HCT116 (cell line): ENCODE results near the gene MAP3K4. TPM values are rescaled to one million over a fixed set of nuclear protein-coding genes. Genes with fewer than 3 reads are reported as not detected.
A peak's percentile ranks its signal among the peaks of the same experiment; 100 is the strongest.

Experiments used
- ATAC-seq: fragments of 200-7000 bp; cut with Tn5 transposase; 2 replicates; pipeline ENCODE4 v1.9.1; 2020; ENCODE audit warnings: mild to moderate bottlenecking, moderate library complexity
- Bru-seq: library from RNA; stranded (reverse); fragments of 400-500 nt; gene quantifications from one replicate; lab custom pipeline; 2021; lab: Mats Ljungman, UMichigan
- BruChase-seq, 2 experiments: library from RNA; stranded (reverse); fragments of 400-500 nt; gene quantifications; one replicate each; lab custom pipeline; 2021; lab: Mats Ljungman, UMichigan
- BruUV-seq: library from RNA; stranded (reverse); fragments of 400-500 nt; replicated peaks from 2 replicates; lab custom pipeline; 2021; lab: Mats Ljungman, UMichigan
- CTCF ChIA-PET: fragments of 300-600 bp; sonication (Branson Sonifier 250); formaldehyde crosslinking; loops from one replicate; lab custom pipeline; 2021; ENCODE audit warnings: antibody characterized with exemption; lab: Charles Lee
- POLR2A ChIA-PET: fragments of 300-600, 350-600 bp; sonication (Branson Sonifier 250); formaldehyde crosslinking; loops from one replicate; lab custom pipeline; 2021; ENCODE audit warnings: antibody characterized with exemption; lab: Charles Lee
- RAD21 ChIA-PET, 2 experiments: fragments of 300-600 bp; sonication (Branson Sonifier 250); formaldehyde crosslinking; loops; one replicate each; lab custom pipeline; 2023; ENCODE audit warnings: low total read pairs in 2 of 2; ENCODE audit not compliant: uncharacterized antibody in 2 of 2, unreplicated experiment in 2 of 2, low non-redundant PET in 1 of 2; lab: Charles Lee
- DNase-seq: peaks from one replicate; pipeline ENCODE4 v3.0.0-alpha.2; 2010; ENCODE audit warnings: low read depth, low spot score
- H2AFZ ChIP-seq: fragments of 200-600 bp; shearing (Covaris generic), sonication (generic); 2 replicates; pipeline ENCODE4 v1.6.1; 2017; ENCODE audit warnings: low read depth, mixed run types, mixed read lengths, antibody characterized with exemption, low read length; ENCODE audit not compliant: poor library complexity, severe bottlenecking
- H3K27ac ChIP-seq: 2 replicates; pipeline ENCODE4 v1.5.1; 2012; ENCODE audit warnings: low read depth, low read length
- H3K27me3 ChIP-seq: fragments of 200-600 bp; sonication (generic); 2 replicates; pipeline ENCODE4 v1.6.1; 2016; ENCODE audit warnings: mixed run types, low read length, mixed read lengths; ENCODE audit not compliant: insufficient read depth
- H3K36me3 ChIP-seq, 2 experiments: fragments of 200-500 bp in 1 of 2; fragments of 200-600 bp in 1 of 2; sonication (Bioruptor generic) in 1 of 2; sonication (generic) in 1 of 2; 2 replicates each; pipeline versions ENCODE4 v1.5.1 to v1.6.1; 2014 to 2016; ENCODE audit warnings: low read length in 2 of 2, inconsistent platforms in 1 of 2, mixed read lengths in 1 of 2, mixed run types in 1 of 2; ENCODE audit not compliant: insufficient read depth in 2 of 2, control insufficient read depth in 1 of 2
- H3K4me1 ChIP-seq, 2 experiments: fragments of 200-600 bp in 1 of 2; sonication (generic) in 1 of 2; 2 replicates each; pipeline versions ENCODE4 v1.5.1 to v1.6.1; 2012 to 2017; ENCODE audit warnings: low read length in 2 of 2, inconsistent platforms in 1 of 2, mild to moderate bottlenecking in 1 of 2, mixed read lengths in 1 of 2, mixed run types in 1 of 2, moderate library complexity in 1 of 2; ENCODE audit not compliant: insufficient read depth in 2 of 2, control insufficient read depth in 1 of 2
- H3K4me2 ChIP-seq: fragments of 200-600 bp; sonication (generic); 2 replicates; pipeline ENCODE4 v1.6.1; 2017; ENCODE audit warnings: mixed run types, low read length, mixed read lengths
- H3K4me3 ChIP-seq, 2 experiments: fragments of 200-600 bp in 1 of 2; sonication (generic) in 1 of 2; replicated peaks in 1 of 2; 2 replicates each; pipeline ENCODE4 v1.5.1; 2011 to 2016; ENCODE audit warnings: low read length in 2 of 2, control low read depth in 1 of 2, low read depth in 1 of 2, mild to moderate bottlenecking in 1 of 2, mixed read lengths in 1 of 2, mixed run types in 1 of 2
- H3K79me2 ChIP-seq: fragments of 200-600 bp; sonication (generic); 2 replicates; pipeline ENCODE4 v1.6.1; 2017; ENCODE audit warnings: mild to moderate bottlenecking, mixed run types, low read length, moderate library complexity, mixed read lengths; ENCODE audit not compliant: insufficient read depth
- H3K9ac ChIP-seq: fragments of 200-600 bp; sonication (generic); 2 replicates; pipeline ENCODE4 v1.6.1; 2016; ENCODE audit warnings: low read length, mixed read lengths
- H3K9me2 ChIP-seq: fragments of 200-600 bp; sonication (generic), shearing (Covaris generic); 2 replicates; pipeline ENCODE4 v1.6.1; 2017; ENCODE audit warnings: mixed run types, mild to moderate bottlenecking, moderate library complexity; ENCODE audit not compliant: insufficient read depth
- H3K9me3 ChIP-seq, 2 experiments: fragments of 200-500 bp in 1 of 2; fragments of 200-600 bp in 1 of 2; sonication (Bioruptor generic) in 1 of 2; sonication (generic) in 1 of 2; 2 replicates each; pipeline ENCODE4 v1.6.1; 2014 to 2017; ENCODE audit warnings: low read length in 2 of 2, mixed read lengths in 2 of 2, inconsistent platforms in 1 of 2, low read depth in 1 of 2, mild to moderate bottlenecking in 1 of 2, mixed run types in 1 of 2, moderate library complexity in 1 of 2; ENCODE audit not compliant: control insufficient read depth in 1 of 2, insufficient read depth in 1 of 2
- H4K20me1 ChIP-seq: fragments of 200-600 bp; sonication (generic), shearing (Covaris generic); 2 replicates; pipeline ENCODE4 v1.6.1; 2017; ENCODE audit warnings: mixed run types, mild to moderate bottlenecking, moderate library complexity; ENCODE audit not compliant: insufficient read depth
- ATF3 ChIP-seq: IDR thresholded peaks from 2 replicates; pipeline ENCODE4 v1.6.1; 2012
- CBX3 ChIP-seq: IDR thresholded peaks from 2 replicates; pipeline ENCODE4 v1.6.1; 2012; ENCODE audit warnings: low read depth
- CEBPB ChIP-seq: IDR thresholded peaks from 2 replicates; pipeline ENCODE4 v1.6.1; 2012; ENCODE audit warnings: low read depth
- CTCF ChIP-seq, 3 experiments: fragments of 200-600 bp in 1 of 3; sonication (generic) in 1 of 3; IDR thresholded peaks in 2 of 3; conservative IDR thresholded peaks in 1 of 3; 2 replicates each; pipeline ENCODE4 v1.5.1; 2012 to 2017; ENCODE audit warnings: low read depth in 2 of 3, low read length in 2 of 3, antibody characterized with exemption in 1 of 3, borderline replicate concordance in 1 of 3, control low read depth in 1 of 3, mild to moderate bottlenecking in 1 of 3, mixed read lengths in 1 of 3, mixed run types in 1 of 3, moderate library complexity in 1 of 3; ENCODE audit not compliant: insufficient read depth in 1 of 3
- ELF1 ChIP-seq: IDR thresholded peaks from 2 replicates; pipeline ENCODE4 v1.6.1; 2012; ENCODE audit warnings: low read depth, borderline replicate concordance
- EZH2 ChIP-seq: fragments of 200-600 bp; sonication (generic); IDR thresholded peaks from 2 replicates; pipeline ENCODE4 v1.6.1; 2017; ENCODE audit warnings: antibody characterized with exemption, mixed run types
- EZH2phosphoT487 ChIP-seq: fragments of 200-600 bp; IDR thresholded peaks from 2 replicates; pipeline ENCODE4 v1.6.1; 2018; ENCODE audit warnings: antibody characterized with exemption, borderline replicate concordance
- FOSL1 ChIP-seq: IDR thresholded peaks from 2 replicates; pipeline ENCODE4 v1.6.1; 2012; ENCODE audit warnings: low read depth
- JUND ChIP-seq: IDR thresholded peaks from 2 replicates; pipeline ENCODE4 v1.6.1; 2012
- MAX ChIP-seq: IDR thresholded peaks from 2 replicates; pipeline ENCODE4 v1.6.1; 2012
- POLR2AphosphoS5 ChIP-seq: IDR thresholded peaks from 2 replicates; pipeline ENCODE4 v1.6.1; 2011; ENCODE audit warnings: mild to moderate bottlenecking, low read depth, low read length, moderate library complexity
- RAD21 ChIP-seq: IDR thresholded peaks from 2 replicates; pipeline ENCODE4 v1.6.1; 2012; ENCODE audit warnings: low read depth, mild to moderate bottlenecking
- SIN3A ChIP-seq: IDR thresholded peaks from 2 replicates; pipeline ENCODE4 v1.6.1; 2012; ENCODE audit warnings: low read depth
- SP1 ChIP-seq: IDR thresholded peaks from 2 replicates; pipeline ENCODE4 v1.6.1; 2012; ENCODE audit warnings: low read depth
- SRF ChIP-seq: IDR thresholded peaks from 2 replicates; pipeline ENCODE4 v1.6.1; 2012; ENCODE audit warnings: low read depth
- TCF7L2 ChIP-seq: IDR thresholded peaks from 2 replicates; pipeline ENCODE4 v1.7.0; 2011; ENCODE audit warnings: borderline replicate concordance, inconsistent platforms; ENCODE audit not compliant: insufficient read depth, insufficient read length; ENCODE audit errors: extremely low read depth
- ZBTB33 ChIP-seq: IDR thresholded peaks from 2 replicates; pipeline ENCODE4 v1.6.1; 2011; ENCODE audit warnings: mild to moderate bottlenecking, low read length, moderate library complexity; ENCODE audit not compliant: insufficient replicate concordance; ENCODE audit errors: extremely low read depth
- ZFX ChIP-seq: fragments of 450-650 bp; IDR thresholded peaks from 2 replicates; pipeline ENCODE4 v1.6.1; 2017
- ZNF274 ChIP-seq: fragments of 200-500 bp; sonication (Bioruptor generic); IDR thresholded peaks from 2 replicates; pipeline ENCODE4 v1.6.1; 2014; ENCODE audit warnings: mild to moderate bottlenecking, low read depth, low read length, inconsistent platforms
- intact Hi-C: fragments of 100-400 bp; cut with micrococcal nuclease; formaldehyde crosslinking; loops from 2 replicates; pipeline ENCODE4 v1.10.0; 2022
- long read RNA-seq: library from polyadenylated mRNA; unstranded; transcript quantifications from one replicate; pipeline ENCODE4 v2.0.0, GENCODE V29; 2021; ENCODE audit not compliant: unreplicated experiment
- polyA plus RNA-seq: library from polyadenylated mRNA; unstranded; fragments of >200 nt; gene quantifications from 2 replicates; pipeline ENCODE4 v1.2.1, GENCODE V29; 2012; ENCODE audit warnings: missing spikeins
- total RNA-seq: library from RNA; stranded (reverse); gene quantifications from one replicate; pipeline ENCODE4 v1.2.1, GENCODE V29; 2021; ENCODE audit not compliant: unreplicated experiment

Gene MAP3K4
- 46.5 TPM for total RNA-seq
- 18.1 and 21.6 TPM in 2 replicates for polyA plus RNA-seq
- Bru-seq, nascent RNA: percentile 81 among the genes with signal in this experiment
- percentile 75 among the genes with signal in this experiment for BruChase-seq, experiment 1, labeled RNA remaining after a 6-hour chase
- percentile 80 among the genes with signal in this experiment for BruChase-seq, experiment 2, labeled RNA remaining after a 2-hour chase
- long read RNA-seq, full-length matches to known transcripts: 5 of 31 reads
- long read RNA-seq, partial matches to known transcripts: 20 of 31 reads
- long read RNA-seq, other reads (novel, unspliced or antisense): 6 of 31 reads

GRCh38 chr6:160991406-160992060 lies at the start of gene MAP3K4:
TSS of gene MAP3K4 (plus strand) at chr6:160991769. CDS start at chr6:160991932, 163 bp downstream.
- BruUV-seq: no TSS peak
- ATAC-seq (peak; percentile 86), DNase-seq (peak; percentile 47)
- H2AFZ ChIP-seq: peak within 1 kb of the TSS; percentile 100
- H3K9ac ChIP-seq: peak within 1 kb of the TSS; percentile 85
- H4K20me1 ChIP-seq: no peaks in the 10 kb centered on the region
- H3K27ac ChIP-seq: peak within 1 kb of the TSS; percentile 89
- H3K9me3 ChIP-seq: no peaks in the 10 kb centered on the region
- POLR2A ChIA-PET: interaction anchor here (1.6 kb wide), 1 partner anchor 240 kb away, joined by 3 read pairs; no protein-coding TSS in a partner anchor
- intact Hi-C loops: loop anchor here (5.0 kb wide), 3 partner anchors 59 to 381 kb away; no protein-coding TSS in a partner anchor
- H3K27me3 ChIP-seq: no peaks in the 10 kb centered on the region
- RAD21 ChIA-PET: interaction anchor here in 1 of 2 experiments (1.7 kb wide), 1 partner anchor 241 kb away, joined by 4 read pairs; no protein-coding TSS in a partner anchor
- H3K79me2 ChIP-seq: peaks cover 45% of the 10 kb centered on the region
- peaks cover 3 to 16% of the 10 kb centered on the region in 2 experiments; a peak in 3 of 4 replicates for H3K4me1 ChIP-seq
- peak within 1 kb of the TSS; percentile 87 to 97 for H3K4me3 ChIP-seq
- H3K9me2 ChIP-seq: no peaks in the 10 kb centered on the region
- H3K4me2 ChIP-seq: peak within 1 kb of the TSS; percentile 94
- no peaks in the 10 kb centered on the region for H3K36me3 ChIP-seq
- CTCF ChIA-PET: interaction anchor here (1.0 to 2.0 kb wide), 3 partner anchors 11 to 61 kb away, joined by 4 read pairs; no protein-coding TSS in a partner anchor
- TF ChIP-seq CEBPB (no peak), JUND (no peak), SRF (no peak), EZH2phosphoT487 (no peak), ZNF274 (no peak), CBX3 (peak; percentile 63; the same call in 1 of the 2 replicates), POLR2AphosphoS5 (peak; percentile 74), ATF3 (no peak), FOSL1 (no peak), RAD21 (no peak), ZFX (peak; percentile 58; the same call in 1 of the 2 replicates), CTCF (IDR thresholded peaks at IDR 0.05 in 2 of 3, conservative IDR thresholded peaks at IDR 0.05 in 1 of 3; ENCODE audit: borderline replicate concordance in 1 of 3, insufficient read depth in 1 of 3, low read depth in 2 of 3, low read length in 2 of 3) (no peak), TCF7L2 (peak; percentile 44), ZBTB33 (peak; percentile 56), SP1 (no peak; the same call in 1 of the 2 replicates), MAX (peak; percentile 41; the same call in 1 of the 2 replicates), EZH2 (no peak), SIN3A (peak; percentile 50; the same call in 1 of the 2 replicates), ELF1 (no peak)
